ENCODE data around the gene SLC6A19.
"Not testable (repeated sequence)": the region's sequence is repeated elsewhere in the genome, so short reads cannot be mapped to it uniquely, and the experiment has no call there.

SLC6A19 gene

DNA sequence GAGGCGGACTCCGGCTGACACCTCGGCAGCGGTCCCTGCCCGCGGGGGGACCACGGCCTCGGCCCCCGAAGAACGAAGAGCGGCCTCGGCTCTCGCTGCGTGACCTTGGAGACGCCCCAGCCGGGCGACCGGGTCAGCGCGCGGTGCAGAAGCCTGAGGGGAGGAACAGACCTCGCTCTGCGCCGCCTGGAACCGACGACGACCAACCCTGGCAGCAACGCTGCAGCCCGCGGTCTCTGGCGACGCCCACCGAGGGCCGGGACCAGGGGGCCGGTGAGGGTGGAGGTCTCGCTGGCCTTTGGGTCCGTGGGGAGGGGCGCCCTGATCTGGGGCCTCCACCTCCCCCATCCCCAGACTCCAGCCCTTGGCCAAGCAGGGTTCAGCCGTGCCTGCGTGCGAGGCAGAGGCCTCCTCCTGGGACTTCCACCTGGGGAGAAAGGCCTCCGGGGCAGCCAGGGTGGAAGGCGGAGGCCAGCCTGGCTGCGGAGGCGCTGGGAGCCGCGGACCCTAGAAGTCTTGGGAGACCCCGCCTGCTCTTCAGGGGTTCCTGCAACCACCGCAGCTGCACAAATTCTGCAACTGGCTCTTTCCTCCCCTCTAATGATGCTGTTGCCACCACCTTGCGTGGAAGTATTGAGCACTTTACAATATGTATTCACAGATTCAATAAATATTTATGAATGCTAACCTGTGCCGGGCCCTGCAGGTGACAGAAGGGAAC is 45.2 kb upstream of the SLC6A19 start:
- CTCF ChIA-PET: no interaction called here
- no peak for DNase-seq (ENCODE audit: extremely low spot score)
- TF ChIP-seq, protein P1, sequence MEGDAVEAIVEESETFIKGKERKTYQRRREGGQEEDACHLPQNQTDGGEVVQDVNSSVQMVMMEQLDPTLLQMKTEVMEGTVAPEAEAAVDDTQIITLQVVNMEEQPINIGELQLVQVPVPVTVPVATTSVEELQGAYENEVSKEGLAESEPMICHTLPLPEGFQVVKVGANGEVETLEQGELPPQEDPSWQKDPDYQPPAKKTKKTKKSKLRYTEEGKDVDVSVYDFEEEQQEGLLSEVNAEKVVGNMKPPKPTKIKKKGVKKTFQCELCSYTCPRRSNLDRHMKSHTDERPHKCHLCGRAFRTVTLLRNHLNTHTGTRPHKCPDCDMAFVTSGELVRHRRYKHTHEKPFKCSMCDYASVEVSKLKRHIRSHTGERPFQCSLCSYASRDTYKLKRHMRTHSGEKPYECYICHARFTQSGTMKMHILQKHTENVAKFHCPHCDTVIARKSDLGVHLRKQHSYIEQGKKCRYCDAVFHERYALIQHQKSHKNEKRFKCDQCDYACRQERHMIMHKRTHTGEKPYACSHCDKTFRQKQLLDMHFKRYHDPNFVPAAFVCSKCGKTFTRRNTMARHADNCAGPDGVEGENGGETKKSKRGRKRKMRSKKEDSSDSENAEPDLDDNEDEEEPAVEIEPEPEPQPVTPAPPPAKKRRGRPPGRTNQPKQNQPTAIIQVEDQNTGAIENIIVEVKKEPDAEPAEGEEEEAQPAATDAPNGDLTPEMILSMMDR (IDR thresholded peaks at IDR 0.05; ENCODE audit: control extremely low read depth, extremely low read depth, low read depth, missing control alignments): no peak

DNA sequence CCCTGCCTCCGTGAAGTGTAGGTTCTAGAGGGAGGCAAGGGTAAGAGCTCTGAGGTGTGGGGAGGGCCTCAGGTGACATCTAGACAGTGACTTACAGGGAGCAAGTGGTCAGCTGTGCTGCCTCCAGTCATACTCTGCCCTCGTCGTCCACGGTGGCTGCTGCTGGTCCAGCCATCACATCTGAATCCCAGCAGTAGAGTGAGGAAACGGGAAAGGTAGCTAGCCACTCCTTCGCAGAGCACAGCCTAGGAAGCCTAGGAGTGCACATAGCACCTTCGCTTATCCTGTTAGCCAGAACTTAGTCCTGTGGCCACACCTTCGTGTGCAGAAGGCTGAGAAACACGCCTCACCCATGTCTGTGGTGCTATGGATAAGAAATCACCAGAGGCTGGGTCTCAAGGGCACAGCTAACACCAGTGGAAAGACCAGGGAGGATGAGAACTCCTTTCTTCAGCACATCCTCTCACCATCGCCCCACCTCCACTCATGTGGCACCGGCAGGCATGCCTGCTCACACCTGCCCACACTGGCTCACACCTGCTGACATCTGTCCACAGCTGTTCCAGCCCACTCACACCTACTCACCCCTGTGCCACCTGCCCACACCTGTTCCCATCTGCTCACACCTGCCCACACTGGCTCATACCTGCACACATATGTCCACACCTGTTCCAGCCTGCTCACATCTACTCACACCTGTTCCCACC is 44.5 kb upstream of the SLC6A19 start:
- ChIA-PET POLR2A (no interaction called here), CTCF (no interaction called here)
- TF ChIP-seq, protein P1 (IDR thresholded peaks at IDR 0.05; ENCODE audit: control extremely low read depth, extremely low read depth, low read depth, missing control alignments): no peak
- DNase-seq (ENCODE audit: extremely low spot score): no peak

More for the DNA sequence above, 45.2 kb upstream of the SLC6A19 start:
- POLR2A ChIA-PET: no interaction called here

DNA sequence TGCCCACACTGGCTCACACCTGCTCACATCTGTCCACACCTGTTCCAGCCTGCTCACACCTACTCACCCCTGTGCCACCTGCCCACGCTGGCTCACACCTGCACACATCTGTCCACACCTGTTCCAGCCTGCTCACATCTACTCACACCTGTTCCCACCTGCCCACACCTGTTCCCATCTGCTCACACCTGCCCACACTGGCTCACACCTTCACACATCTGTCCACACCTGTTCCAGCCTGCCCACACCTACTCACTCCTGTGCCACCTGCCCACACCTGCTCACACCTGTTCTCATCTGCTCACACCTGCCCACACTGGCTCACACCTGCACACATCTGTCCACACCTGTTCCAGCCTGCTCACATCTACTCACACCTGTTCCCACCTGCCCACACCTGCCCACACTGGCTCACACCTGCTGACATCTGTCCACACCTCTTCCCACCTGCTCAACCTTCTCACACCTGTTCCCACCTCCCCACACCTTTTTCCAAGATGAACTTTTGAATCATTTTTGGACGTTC is 43.9 kb upstream of the SLC6A19 start:
- DNase-seq (ENCODE audit: extremely low spot score); CTCF ChIA-PET; POLR2A ChIA-PET: not testable (repeated sequence)

DNA sequence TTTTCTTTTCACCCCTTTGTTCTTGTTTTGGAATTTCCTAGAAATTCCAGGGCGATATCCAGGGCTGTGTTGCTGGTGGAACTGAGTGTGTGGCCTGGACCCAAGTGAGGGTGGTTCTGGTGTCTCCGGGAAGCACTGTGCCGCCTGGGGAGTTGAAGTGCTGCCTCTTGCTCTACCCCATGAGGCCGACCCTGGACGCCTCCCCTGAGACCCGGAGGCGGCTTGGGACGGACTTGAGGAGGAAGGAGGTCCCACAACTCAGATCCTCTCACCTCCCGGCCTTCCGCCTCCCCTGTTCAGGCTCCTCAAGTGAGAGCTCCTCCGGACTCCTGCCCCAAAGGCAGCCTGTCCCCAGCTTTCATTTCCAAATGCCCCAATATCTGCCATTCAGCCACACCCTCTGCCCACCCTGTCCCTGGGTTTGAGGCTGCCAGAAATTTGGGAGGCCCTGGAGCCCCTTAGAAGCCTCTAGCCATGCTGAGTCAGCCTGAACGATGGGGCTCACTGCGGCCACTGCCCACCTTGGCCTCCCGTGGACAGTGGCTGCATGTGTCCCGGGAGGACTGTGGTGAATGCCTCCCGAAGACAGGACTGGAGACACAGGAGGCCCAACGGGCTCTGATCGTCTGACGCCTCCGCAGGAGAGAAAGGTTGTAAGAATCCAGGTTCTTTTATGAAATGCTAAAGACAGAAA is 42.6 kb upstream of the SLC6A19 start:
- CTCF ChIA-PET: no interaction called here
- POLR2A ChIA-PET: no interaction called here
- TF ChIP-seq, protein P1 (IDR thresholded peaks at IDR 0.05; ENCODE audit: control extremely low read depth, extremely low read depth, low read depth, missing control alignments): no peak
- no peak for DNase-seq (ENCODE audit: extremely low spot score)

DNA sequence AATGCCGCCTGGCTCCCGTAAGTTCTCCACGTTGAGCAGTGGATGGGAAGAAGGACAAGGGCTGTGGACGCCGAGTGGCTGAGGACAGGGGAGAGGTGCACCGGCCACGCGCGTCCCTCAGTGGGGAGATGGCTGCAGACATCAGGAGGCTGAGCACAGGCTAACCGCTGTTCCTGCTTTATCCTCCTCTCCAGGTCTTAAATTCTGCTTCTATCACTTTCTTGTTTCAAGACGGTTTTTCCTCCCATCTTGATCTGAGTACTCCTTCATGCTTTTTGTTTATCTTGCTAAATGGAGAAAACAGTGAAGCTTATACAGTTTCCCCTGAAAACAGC is 42.1 kb upstream of the SLC6A19 start:
- POLR2A ChIA-PET: no interaction called here
- CTCF ChIA-PET: no interaction called here
- no peak for DNase-seq (ENCODE audit: extremely low spot score)
- TF ChIP-seq, protein P1 (IDR thresholded peaks at IDR 0.05; ENCODE audit: control extremely low read depth, extremely low read depth, low read depth, missing control alignments): no peak

DNA sequence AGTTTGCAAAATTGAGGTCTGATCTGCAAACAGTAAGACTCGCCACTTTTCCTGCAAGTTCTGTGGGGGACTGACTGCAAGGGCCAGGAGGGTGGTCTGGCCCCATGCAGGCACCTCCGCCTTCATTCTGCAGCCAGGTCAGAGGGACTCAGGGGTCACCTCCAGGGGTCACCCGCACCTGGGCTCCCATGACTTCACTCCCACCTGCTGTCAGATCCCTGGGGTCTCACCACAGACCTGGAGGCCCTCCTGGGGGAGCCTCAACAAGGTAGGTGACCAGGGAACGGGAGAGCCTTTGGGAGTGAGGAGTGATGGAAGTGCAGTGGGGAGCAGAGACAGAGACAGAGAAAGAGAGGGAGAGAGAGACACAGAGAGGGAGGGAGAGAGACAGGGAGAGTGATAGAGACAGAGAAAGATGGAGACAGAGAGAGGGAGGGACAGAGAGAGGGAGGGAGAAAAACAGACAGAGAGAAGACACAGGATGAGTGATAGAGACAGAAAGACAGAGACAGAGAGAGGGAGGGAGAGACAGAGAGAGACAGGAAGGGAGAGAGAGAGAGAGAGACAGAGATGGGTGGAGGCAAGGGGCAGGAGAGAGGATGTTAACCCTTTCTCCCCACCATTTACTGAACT is 41.5 kb upstream of the SLC6A19 start:
- TF ChIP-seq, protein P1 (IDR thresholded peaks at IDR 0.05; ENCODE audit: control extremely low read depth, extremely low read depth, low read depth, missing control alignments): no peak
- CTCF ChIA-PET: no interaction called here
- POLR2A ChIA-PET: no interaction called here
- no peak for DNase-seq (ENCODE audit: extremely low spot score)
